ENCODE measurements around the gene ADCY4. TPM values are rescaled to one million over a fixed set of nuclear protein-coding genes. Genes with fewer than 3 reads are reported as not detected.
"Not testable (repeated sequence)": the region's sequence is repeated elsewhere in the genome, so short reads cannot be mapped to it uniquely, and the experiment has no call there.

Gene ADCY4
- 1.6 and 2.9 TPM in 2 replicates for total RNA-seq (2014; rRNA removed; shearing (Covaris generic))

DNA sequence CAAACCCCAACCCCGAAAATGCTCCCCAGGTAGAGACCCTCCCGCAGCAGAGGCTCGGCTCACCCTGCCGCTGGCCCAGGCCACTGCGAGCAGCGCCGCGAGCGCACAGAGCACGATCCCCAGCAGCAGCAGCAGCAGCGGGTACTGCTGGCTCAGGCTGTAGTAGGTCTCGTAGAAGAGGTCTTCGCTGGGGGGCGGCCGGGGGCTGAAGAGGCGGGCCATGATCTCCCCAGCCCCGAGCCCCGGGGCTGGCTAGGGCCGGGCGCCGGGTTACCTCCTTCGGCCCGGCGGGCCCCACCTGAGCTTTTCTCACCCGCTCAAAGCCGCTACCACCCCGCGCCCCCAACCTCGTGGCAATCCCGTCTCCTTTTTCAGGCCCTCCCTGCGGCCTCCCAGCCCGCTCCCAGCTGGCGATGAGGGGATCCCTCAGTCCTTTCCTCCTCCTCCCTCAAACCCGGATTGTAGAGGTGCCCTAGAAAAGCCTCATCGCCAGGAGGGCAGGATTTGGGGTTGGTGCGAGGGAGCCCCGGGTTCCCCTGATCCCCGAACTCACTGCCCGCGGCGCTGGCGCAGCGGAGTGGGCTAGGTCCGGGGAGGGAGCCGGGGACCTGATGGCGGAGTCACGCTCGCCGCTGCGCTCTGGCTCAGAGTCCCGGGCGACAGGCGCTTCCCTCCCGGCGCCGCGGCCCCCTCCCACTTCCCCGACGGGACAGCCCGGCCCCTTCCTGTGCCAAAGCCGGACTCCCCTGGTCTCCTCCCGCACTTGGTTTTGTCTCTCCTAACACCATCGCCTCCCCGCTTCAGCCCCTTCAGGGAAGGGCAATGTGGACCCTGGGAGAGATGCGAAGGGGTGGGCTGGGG, at the start of gene ADCY4:
TSS of gene ADCY4 (minus strand) at position 641 of the 861 bp plus-strand sequence. CDS start at position 222, 419 bp downstream.
- no peak for DNase-seq (ENCODE audit: low spot score)

DNA sequence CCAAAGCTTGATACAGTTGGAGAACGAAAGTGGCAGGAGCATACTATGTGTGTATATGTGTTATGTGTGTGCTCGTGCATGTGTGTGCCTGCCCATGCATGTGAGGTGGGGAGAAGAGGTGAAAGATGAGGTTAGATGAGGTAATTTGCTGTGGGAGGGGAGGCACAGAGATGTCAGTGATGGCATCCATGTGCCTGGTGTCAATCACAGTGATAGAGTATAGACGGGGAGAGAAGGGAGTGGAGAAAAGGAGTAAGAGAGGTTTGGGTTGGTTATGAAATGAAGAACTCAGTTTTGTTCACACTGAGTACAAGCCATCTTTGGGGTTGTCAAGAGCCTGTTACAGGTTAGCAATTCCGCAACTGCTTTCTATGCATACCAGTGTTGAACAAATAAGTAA, 49.3 kb upstream of the ADCY4 start:
- no peak for DNase-seq (ENCODE audit: low spot score)

- no peak for DNase-seq (ENCODE audit: low spot score)
Observed at GRCh38 chr14:24382064-24382371, 47.1 kb upstream of the ADCY4 start.

GRCh38 chr14:24381363-24382063, 46.6 kb upstream of the ADCY4 start:
- DNase-seq (ENCODE audit: low spot score) = no peak

GRCh38 chr14:24379907-24380730, 45.2 kb upstream of the ADCY4 start:
- no peak for DNase-seq (ENCODE audit: low spot score)

DNA sequence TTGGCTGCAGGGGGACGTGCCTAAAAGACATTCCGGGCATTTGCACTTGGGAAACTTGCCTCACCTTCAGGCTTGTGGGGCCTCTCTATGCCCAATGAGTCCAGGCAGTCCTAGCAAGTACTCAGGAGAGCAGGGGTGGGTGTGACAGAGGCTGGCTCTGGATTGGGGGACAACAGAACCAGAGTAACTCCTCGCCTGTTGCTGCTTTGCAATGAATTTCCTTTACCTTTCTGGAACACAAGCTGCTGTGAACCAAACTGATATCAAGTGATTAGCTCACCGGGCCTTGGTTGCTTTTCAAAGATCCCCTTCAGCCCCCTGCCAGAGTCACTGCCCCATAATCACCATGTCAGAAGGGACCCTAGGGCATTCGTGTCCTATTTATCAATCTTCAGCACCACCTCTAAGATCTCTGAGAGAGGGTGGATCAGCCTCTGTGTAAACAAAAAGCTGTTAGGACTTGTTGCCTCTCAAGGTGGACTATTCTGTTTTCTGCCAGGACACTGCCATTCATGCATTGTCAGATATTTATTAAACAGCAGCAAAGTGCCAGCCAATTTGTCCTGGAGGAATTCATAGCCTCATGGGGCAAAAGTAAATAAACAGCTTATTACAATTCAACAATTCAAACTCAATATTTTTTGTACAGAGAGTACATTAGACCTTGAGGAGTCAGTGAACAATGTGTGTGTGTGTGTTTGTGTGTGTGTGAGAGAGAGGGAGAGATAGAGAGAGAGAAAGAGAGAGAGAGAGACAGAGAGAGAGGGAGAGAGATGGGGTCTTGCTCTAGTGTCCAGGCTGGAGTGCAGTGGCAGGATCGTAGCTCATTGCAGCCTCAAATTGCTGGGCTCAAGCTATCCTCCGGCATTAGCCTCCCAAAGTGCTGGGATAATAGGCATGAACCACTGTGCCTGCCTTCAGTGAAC, 44.4 kb upstream of the ADCY4 start:
- DNase-seq (ENCODE audit: low spot score) = no peak

DNA sequence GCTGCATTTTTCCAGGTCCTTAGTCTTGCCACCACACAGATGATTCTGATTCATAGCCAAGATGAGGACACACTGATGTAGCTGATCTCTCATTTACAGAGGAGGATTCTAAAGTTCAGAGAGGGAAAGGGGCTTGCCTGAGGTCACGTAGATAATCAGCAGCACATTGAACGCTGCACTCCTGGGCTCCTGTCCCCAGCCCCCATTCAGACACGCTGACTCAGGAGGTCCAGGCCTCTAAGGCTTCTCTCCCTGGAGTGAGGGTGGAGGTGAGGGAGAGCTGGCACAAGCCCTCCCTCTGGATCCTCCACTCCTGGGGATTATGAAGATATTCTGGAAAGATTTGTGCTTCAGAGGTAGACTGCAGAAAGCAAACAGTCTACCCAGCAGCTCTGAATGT, 43.5 kb upstream of the ADCY4 start:
- DNase-seq (ENCODE audit: low spot score) = no peak

- no peak for DNase-seq (ENCODE audit: low spot score)
Observed at GRCh38 chr14:24377657-24378056, 42.8 kb upstream of the ADCY4 start.

DNA sequence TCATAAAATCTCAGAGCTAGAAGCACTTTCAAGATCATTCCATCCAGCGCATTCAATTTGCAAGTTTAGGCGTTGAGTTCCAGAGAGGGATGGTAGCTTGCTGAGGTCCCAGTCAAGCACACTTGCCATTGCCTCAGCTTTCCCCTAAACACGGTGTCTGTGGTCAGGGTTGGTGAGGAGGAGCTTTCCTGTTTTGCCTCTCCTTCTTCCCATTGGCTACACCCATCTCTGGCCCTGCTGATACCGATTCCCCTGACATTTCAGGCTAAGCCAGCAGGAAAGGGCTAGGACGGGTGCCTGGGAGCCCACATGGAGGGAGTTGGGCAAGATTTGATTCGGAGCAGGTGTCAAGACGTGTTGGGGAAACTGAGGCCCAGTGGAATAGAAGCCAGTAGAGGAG, 42.3 kb upstream of the ADCY4 start:
- DNase-seq (ENCODE audit: low spot score) = no peak

DNA sequence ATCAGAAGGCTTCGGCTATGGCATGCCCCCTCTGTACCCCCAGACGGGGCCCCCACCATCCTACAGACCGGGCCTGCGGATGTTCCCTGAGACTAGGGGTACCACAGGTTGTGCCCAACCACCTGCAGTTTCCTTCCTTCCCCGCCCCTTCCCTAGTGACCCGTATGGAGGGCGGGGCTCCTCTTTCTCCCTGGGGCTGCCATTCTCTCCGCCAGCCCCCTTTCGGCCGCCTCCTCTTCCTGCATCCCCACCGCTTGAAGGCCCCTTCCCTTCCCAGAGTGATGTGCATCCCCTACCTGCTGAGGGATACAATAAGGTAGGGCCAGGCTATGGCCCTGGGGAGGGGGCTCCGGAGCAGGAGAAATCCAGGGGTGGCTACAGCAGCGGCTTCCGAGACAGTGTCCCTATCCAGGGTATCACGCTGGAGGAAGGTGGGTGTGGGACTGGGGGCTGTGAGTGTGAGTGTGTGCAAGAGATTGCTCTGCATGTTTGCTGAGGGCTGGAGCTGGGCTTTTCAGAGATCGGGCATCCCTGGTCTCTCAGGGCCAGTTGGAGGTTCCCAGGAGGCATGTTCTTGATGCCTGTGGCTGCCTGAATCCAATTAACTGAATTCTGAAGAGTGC, 41.7 kb upstream of the ADCY4 start:
- no peak for DNase-seq (ENCODE audit: low spot score)

GRCh38 chr14:24372701-24373416, 38.0 kb upstream of the ADCY4 start:
- no peak for DNase-seq (ENCODE audit: low spot score)

DNA sequence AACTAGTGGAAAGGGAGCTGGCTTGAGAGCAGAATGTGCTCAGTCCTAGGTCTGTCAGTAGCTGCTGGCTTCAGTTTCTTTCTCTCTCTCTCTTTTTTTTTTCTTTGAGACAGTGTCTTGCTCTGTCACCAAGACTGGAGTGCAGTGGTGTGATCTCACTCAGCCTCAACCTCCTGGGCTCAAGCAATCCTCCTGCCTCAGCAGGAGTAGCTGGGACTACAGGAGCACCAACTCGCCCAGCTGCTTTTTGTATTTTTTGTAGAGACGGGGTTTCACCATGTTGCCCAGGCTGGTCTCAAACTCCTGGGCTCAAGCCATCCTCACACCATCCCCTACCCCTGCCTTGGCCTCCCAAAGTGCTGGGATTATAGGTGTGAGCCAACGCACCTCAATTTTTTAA, 36.7 kb upstream of the ADCY4 start:
- DNase-seq (ENCODE audit: low spot score) = not testable (repeated sequence)

DNA sequence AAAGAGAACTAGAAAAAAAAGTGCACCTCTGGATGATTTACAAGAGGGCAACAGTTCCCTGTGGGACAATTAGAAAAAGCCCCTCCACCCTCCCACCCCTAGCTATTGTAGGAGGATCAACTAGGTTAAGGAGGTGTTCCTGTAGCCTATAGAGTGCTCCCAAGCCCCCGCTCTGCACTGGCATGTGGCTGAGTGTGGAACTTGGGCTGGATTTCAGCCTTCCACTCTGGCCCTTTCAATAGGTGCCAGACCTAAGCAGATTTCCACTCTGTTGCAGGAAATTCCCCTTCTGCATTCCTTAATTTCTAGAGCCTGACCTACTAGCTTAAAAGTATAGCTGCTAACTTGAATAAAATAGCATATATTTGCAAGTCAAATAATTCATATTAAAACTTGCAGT, 35.9 kb upstream of the ADCY4 start:
- DNase-seq (ENCODE audit: low spot score) = no peak

- no peak for DNase-seq (ENCODE audit: low spot score)
Observed at GRCh38 chr14:24369907-24370687, 35.2 kb upstream of the ADCY4 start.

DNA sequence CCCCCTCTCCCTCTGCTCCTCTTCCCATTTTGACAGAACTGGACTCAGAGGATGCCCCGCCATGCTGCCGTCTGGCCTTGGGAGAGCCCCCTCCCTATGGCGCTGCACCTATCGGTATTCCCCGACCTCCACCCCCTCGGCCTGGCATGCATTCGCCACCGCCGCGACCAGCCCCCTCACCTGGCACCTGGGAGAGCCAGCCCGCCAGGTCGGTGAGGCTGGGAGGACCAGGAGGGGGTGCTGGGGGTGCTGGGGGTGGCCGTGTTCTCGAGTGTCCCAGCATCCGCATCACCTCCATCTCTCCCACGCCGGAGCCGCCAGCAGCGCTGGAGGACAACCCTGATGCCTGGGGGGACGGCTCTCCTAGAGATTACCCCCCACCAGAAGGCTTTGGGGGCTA, 34.6 kb upstream of the ADCY4 start:
- DNase-seq (ENCODE audit: low spot score) = no peak

GRCh38 chr14:24368562-24369252, 33.8 kb upstream of the ADCY4 start:
- DNase-seq (ENCODE audit: low spot score) = no peak

- DNase-seq (ENCODE audit: low spot score) = no peak
Observed at GRCh38 chr14:24368212-24368561, 33.3 kb upstream of the ADCY4 start.

- DNase-seq (ENCODE audit: low spot score) = no peak
Observed at GRCh38 chr14:24367514-24368211, 32.8 kb upstream of the ADCY4 start, which contains the start of gene NFATC4. Gene NFATC4, plus strand, starts transcription at chr14:24368184. Its CDS starts 157 bp downstream, at chr14:24368341.
